Measurements from ENCODE around the gene CTAGE9. TPM values are rescaled to one million over a fixed set of nuclear protein-coding genes. Genes with fewer than 3 reads are reported as not detected.

CTAGE9 gene
- polyA plus RNA-seq, 1 donor from 2014 or later: not detected

- Histone ChIP-seq H3K27me3 (ENCODE audit: insufficient read depth, low read depth, low read length) (no peaks in the 10 kb centered on the region), H2AFZ (ENCODE audit: low read depth, low read length) (no peak overlapping the region), H3K4me2 (ENCODE audit: low read length) (no peak overlapping the region), H3K4me3 (ENCODE audit: low read length) (no peak overlapping the region), H3F3A (ENCODE audit: insufficient read depth, low read length, poor library complexity, severe bottlenecking) (no peaks in the 10 kb centered on the region), H3K27ac (ENCODE audit: low read length) (no peak overlapping the region), H3K9ac (ENCODE audit: low read length) (no peak overlapping the region), H3K9me3 (ENCODE audit: low read length) (no peaks in the 10 kb centered on the region), H3K79me2 (replicated peaks; ENCODE audit: insufficient read depth, low read length) (no peaks in the 10 kb centered on the region), H3K36me3 (ENCODE audit: insufficient read depth, low read length) (no peaks in the 10 kb centered on the region), H4K20me1 (ENCODE audit: insufficient read depth) (no peaks in the 10 kb centered on the region), H3K9me2 (ENCODE audit: insufficient read depth, low read length) (no peaks in the 10 kb centered on the region)
- TF ChIP-seq, protein P1, sequence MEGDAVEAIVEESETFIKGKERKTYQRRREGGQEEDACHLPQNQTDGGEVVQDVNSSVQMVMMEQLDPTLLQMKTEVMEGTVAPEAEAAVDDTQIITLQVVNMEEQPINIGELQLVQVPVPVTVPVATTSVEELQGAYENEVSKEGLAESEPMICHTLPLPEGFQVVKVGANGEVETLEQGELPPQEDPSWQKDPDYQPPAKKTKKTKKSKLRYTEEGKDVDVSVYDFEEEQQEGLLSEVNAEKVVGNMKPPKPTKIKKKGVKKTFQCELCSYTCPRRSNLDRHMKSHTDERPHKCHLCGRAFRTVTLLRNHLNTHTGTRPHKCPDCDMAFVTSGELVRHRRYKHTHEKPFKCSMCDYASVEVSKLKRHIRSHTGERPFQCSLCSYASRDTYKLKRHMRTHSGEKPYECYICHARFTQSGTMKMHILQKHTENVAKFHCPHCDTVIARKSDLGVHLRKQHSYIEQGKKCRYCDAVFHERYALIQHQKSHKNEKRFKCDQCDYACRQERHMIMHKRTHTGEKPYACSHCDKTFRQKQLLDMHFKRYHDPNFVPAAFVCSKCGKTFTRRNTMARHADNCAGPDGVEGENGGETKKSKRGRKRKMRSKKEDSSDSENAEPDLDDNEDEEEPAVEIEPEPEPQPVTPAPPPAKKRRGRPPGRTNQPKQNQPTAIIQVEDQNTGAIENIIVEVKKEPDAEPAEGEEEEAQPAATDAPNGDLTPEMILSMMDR (IDR thresholded peaks at IDR 0.05; ENCODE audit: poor library complexity, severe bottlenecking): no peak
- TF ChIP-seq, protein P2, sequence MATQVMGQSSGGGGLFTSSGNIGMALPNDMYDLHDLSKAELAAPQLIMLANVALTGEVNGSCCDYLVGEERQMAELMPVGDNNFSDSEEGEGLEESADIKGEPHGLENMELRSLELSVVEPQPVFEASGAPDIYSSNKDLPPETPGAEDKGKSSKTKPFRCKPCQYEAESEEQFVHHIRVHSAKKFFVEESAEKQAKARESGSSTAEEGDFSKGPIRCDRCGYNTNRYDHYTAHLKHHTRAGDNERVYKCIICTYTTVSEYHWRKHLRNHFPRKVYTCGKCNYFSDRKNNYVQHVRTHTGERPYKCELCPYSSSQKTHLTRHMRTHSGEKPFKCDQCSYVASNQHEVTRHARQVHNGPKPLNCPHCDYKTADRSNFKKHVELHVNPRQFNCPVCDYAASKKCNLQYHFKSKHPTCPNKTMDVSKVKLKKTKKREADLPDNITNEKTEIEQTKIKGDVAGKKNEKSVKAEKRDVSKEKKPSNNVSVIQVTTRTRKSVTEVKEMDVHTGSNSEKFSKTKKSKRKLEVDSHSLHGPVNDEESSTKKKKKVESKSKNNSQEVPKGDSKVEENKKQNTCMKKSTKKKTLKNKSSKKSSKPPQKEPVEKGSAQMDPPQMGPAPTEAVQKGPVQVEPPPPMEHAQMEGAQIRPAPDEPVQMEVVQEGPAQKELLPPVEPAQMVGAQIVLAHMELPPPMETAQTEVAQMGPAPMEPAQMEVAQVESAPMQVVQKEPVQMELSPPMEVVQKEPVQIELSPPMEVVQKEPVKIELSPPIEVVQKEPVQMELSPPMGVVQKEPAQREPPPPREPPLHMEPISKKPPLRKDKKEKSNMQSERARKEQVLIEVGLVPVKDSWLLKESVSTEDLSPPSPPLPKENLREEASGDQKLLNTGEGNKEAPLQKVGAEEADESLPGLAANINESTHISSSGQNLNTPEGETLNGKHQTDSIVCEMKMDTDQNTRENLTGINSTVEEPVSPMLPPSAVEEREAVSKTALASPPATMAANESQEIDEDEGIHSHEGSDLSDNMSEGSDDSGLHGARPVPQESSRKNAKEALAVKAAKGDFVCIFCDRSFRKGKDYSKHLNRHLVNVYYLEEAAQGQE (IDR thresholded peaks at IDR 0.05; ENCODE audit: borderline replicate concordance): no peak
- no peak for TF ChIP-seq MXI1 (conservative IDR thresholded peaks at IDR 0.05; ENCODE audit: poor library complexity, severe bottlenecking)
- TF ChIP-seq SMC3 (conservative IDR thresholded peaks at IDR 0.05; ENCODE audit: poor library complexity): no peak
- no peak for TF ChIP-seq EZH2 (IDR thresholded peaks at IDR 0.05; ENCODE audit: borderline replicate concordance, insufficient read depth, low read length, poor library complexity, severe bottlenecking)
- no peak for TF ChIP-seq POLR2AphosphoS5 (IDR thresholded peaks at IDR 0.05)
- TF ChIP-seq EP300 (conservative IDR thresholded peaks at IDR 0.05; ENCODE audit: poor library complexity, severe bottlenecking): no peak
- no peak for TF ChIP-seq RAD21 (conservative IDR thresholded peaks at IDR 0.05)
- no peak for TF ChIP-seq TAF1 (IDR thresholded peaks at IDR 0.05; ENCODE audit: low read depth)
These were observed 18.7 kb upstream of the CTAGE9 start for GRCh38 chr6:131729550-131729949.

DNA sequence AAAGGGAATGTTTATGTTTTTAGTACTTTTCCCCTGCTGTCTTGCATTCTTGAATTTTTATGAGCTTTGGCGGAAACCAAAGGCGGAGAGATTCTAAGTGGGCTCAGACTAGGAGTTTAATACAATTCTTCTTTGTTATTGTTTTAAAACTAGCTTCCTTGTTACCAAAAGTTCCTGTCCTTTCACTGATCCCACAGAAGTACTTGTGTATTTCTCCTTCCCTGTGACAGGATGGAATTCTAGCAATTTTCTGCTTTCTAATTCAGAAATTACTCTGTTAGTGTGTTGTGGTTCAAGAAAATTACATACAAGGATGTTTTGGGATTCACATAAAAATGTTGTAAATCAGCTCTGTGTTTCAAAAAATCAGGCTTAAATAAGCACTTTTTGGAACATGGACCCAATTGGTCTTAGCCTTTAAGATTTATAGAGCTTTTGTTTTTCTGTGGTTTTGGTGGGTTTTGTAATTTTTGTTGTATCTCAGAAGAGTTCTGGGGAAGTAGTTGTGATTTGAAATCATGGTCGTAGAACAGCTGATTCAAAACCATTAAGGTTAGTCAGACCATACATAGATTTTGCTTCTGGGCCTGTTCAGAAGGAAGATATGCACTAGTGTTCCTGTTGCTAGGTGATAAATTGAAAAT lies 17.6 kb upstream of the CTAGE9 start:
- Histone ChIP-seq H4K20me1 (ENCODE audit: insufficient read depth) (no peaks in the 10 kb centered on the region), H3K36me3 (ENCODE audit: insufficient read depth, low read length) (no peaks in the 10 kb centered on the region), H3K27me3 (ENCODE audit: insufficient read depth, low read depth, low read length) (no peaks in the 10 kb centered on the region), H3F3A (ENCODE audit: insufficient read depth, low read length, poor library complexity, severe bottlenecking) (no peaks in the 10 kb centered on the region), H3K27ac (ENCODE audit: low read length) (no peak overlapping the region), H3K4me3 (ENCODE audit: low read length) (no peak overlapping the region), H3K9me2 (ENCODE audit: insufficient read depth, low read length) (no peaks in the 10 kb centered on the region), H2AFZ (ENCODE audit: low read depth, low read length) (no peak overlapping the region), H3K4me2 (ENCODE audit: low read length) (no peak overlapping the region), H3K9ac (ENCODE audit: low read length) (no peak overlapping the region), H3K9me3 (ENCODE audit: low read length) (no peaks in the 10 kb centered on the region), H3K79me2 (replicated peaks; ENCODE audit: insufficient read depth, low read length) (no peaks in the 10 kb centered on the region)
- no peak for TF ChIP-seq EP300 (conservative IDR thresholded peaks at IDR 0.05; ENCODE audit: poor library complexity, severe bottlenecking)
- TF ChIP-seq, protein P1 (IDR thresholded peaks at IDR 0.05; ENCODE audit: poor library complexity, severe bottlenecking): no peak
- TF ChIP-seq POLR2AphosphoS5 (IDR thresholded peaks at IDR 0.05): no peak
- TF ChIP-seq, protein P2 (IDR thresholded peaks at IDR 0.05; ENCODE audit: borderline replicate concordance): no peak
- TF ChIP-seq SMC3 (conservative IDR thresholded peaks at IDR 0.05; ENCODE audit: poor library complexity): no peak
- no peak for TF ChIP-seq MXI1 (conservative IDR thresholded peaks at IDR 0.05; ENCODE audit: poor library complexity, severe bottlenecking)
- TF ChIP-seq TAF1 (IDR thresholded peaks at IDR 0.05; ENCODE audit: low read depth): no peak
- no peak for TF ChIP-seq RAD21 (conservative IDR thresholded peaks at IDR 0.05)
